H9 (cell line): Measurements from ENCODE around the gene SLC6A3. TPM values are rescaled to one million over a fixed set of nuclear protein-coding genes. Genes with fewer than 3 reads are reported as not detected.

Experiments used
- DNase-seq: peaks from one replicate; pipeline ENCODE4 v3.0.0-alpha.2; 2017
- H2AFZ ChIP-seq: one replicate; pipeline ENCODE4 v1.6.1; 2013; ENCODE audit warnings: mild to moderate bottlenecking, low read length, control low read depth, moderate library complexity
- H2AK5ac ChIP-seq: 2 replicates; pipeline ENCODE4 v1.6.1; 2013; ENCODE audit warnings: low read length, control low read depth, mixed read lengths; ENCODE audit not compliant: insufficient read length
- H2BK120ac ChIP-seq: one replicate; pipeline ENCODE4 v1.6.1; 2013; ENCODE audit warnings: low read depth, mild to moderate bottlenecking, low read length, control low read depth, inconsistent platforms; ENCODE audit not compliant: poor library complexity, severe bottlenecking
- H2BK12ac ChIP-seq: 2 replicates; pipeline ENCODE4 v1.6.1; 2013; ENCODE audit warnings: low read length, control low read depth, mixed read lengths, low read depth; ENCODE audit not compliant: insufficient read length
- H2BK15ac ChIP-seq: 2 replicates; pipeline ENCODE4 v1.6.1; 2013; ENCODE audit warnings: low read depth, low read length, control low read depth
- H2BK20ac ChIP-seq: one replicate; pipeline ENCODE4 v1.6.1; 2013; ENCODE audit warnings: low read depth, mild to moderate bottlenecking, low read length, control low read depth, inconsistent platforms; ENCODE audit not compliant: poor library complexity, severe bottlenecking
- H2BK5ac ChIP-seq: 2 replicates; pipeline ENCODE4 v1.6.1; 2013; ENCODE audit warnings: low read length, control low read depth, mixed read lengths; ENCODE audit not compliant: insufficient read length
- H3K14ac ChIP-seq: 2 replicates; pipeline ENCODE4 v1.6.1; 2013; ENCODE audit warnings: low read length, control low read depth; ENCODE audit not compliant: insufficient read depth
- H3K18ac ChIP-seq: 2 replicates; pipeline ENCODE4 v1.6.1; 2013; ENCODE audit warnings: low read depth, mild to moderate bottlenecking, mixed read lengths, low read length, control low read depth; ENCODE audit not compliant: insufficient read length
- H3K23ac ChIP-seq: 2 replicates; pipeline ENCODE4 v1.6.1; 2013; ENCODE audit warnings: low read length, control low read depth, mixed read lengths, low read depth; ENCODE audit not compliant: insufficient read length
- H3K23me2 ChIP-seq: 2 replicates; pipeline ENCODE4 v1.6.1; 2013; ENCODE audit warnings: low read depth, mild to moderate bottlenecking, mixed read lengths, low read length, control low read depth; ENCODE audit not compliant: insufficient read length, poor library complexity, severe bottlenecking
- H3K27ac ChIP-seq: 2 replicates; pipeline ENCODE4 v1.5.1; 2013; ENCODE audit warnings: low read length, control low read depth, mixed read lengths, low read depth; ENCODE audit not compliant: insufficient read length
- H3K27me3 ChIP-seq: 2 replicates; pipeline ENCODE4 v1.6.1; 2013; ENCODE audit warnings: low read length, control low read depth, inconsistent platforms; ENCODE audit not compliant: insufficient read depth
- H3K4ac ChIP-seq: 2 replicates; pipeline ENCODE4 v1.6.1; 2013; ENCODE audit warnings: low read depth, mild to moderate bottlenecking, control low read depth, inconsistent platforms, low read length, moderate library complexity
- H3K4me1 ChIP-seq: 2 replicates; pipeline ENCODE4 v1.6.1; 2013; ENCODE audit warnings: low read length, control low read depth, inconsistent platforms; ENCODE audit not compliant: insufficient read depth
- H3K4me2 ChIP-seq: 2 replicates; pipeline ENCODE4 v1.6.1; 2013; ENCODE audit warnings: low read length, control low read depth, mixed read lengths; ENCODE audit not compliant: insufficient read length, insufficient read depth
- H3K56ac ChIP-seq: 2 replicates; pipeline ENCODE4 v1.6.1; 2013; ENCODE audit warnings: low read depth, mild to moderate bottlenecking, mixed read lengths, low read length, control low read depth; ENCODE audit not compliant: insufficient read length
- H3K79me1 ChIP-seq: 2 replicates; pipeline ENCODE4 v1.6.1; 2013; ENCODE audit warnings: low read depth, mild to moderate bottlenecking, moderate library complexity, low read length, control low read depth, inconsistent platforms; ENCODE audit not compliant: insufficient read depth, poor library complexity, severe bottlenecking
- H3K79me2 ChIP-seq: 2 replicates; pipeline ENCODE4 v1.6.1; 2013; ENCODE audit warnings: low read length, control low read depth, inconsistent platforms; ENCODE audit not compliant: insufficient read depth
- H3K9ac ChIP-seq: 2 replicates; pipeline ENCODE4 v1.6.1; 2013; ENCODE audit warnings: low read length, control low read depth, mixed read lengths; ENCODE audit not compliant: insufficient read length; ENCODE audit errors: extremely low read depth
- H3K9me3 ChIP-seq: one replicate; pipeline ENCODE4 v1.6.1; 2013; ENCODE audit warnings: low read depth, low read length, inconsistent platforms; ENCODE audit not compliant: control insufficient read depth
- H3T11ph ChIP-seq: one replicate; pipeline ENCODE4 v1.6.1; 2013; ENCODE audit warnings: mild to moderate bottlenecking, low read length, control low read depth, inconsistent platforms
- H4K20me1 ChIP-seq: one replicate; pipeline ENCODE4 v1.6.1; 2013; ENCODE audit not compliant: control insufficient read depth, insufficient read length, insufficient read depth
- H4K5ac ChIP-seq: 2 replicates; pipeline ENCODE4 v1.6.1; 2013; ENCODE audit warnings: low read depth, mild to moderate bottlenecking, mixed read lengths, low read length, control low read depth; ENCODE audit not compliant: insufficient read length
- H4K8ac ChIP-seq: replicated peaks from 2 replicates; pipeline ENCODE4 v1.6.1; 2013; ENCODE audit warnings: low read length, control low read depth, mixed read lengths, low read depth; ENCODE audit not compliant: insufficient read length
- H4K91ac ChIP-seq: 2 replicates; pipeline ENCODE4 v1.6.1; 2013; ENCODE audit warnings: low read depth, mild to moderate bottlenecking, moderate library complexity, mixed read lengths, low read length, control low read depth; ENCODE audit not compliant: insufficient read length
- H3K27ac Mint-ChIP-seq, 3 experiments: 2 replicates in 2 of 3; 3 replicates in 1 of 3; pipeline ENCODE4 v1.8.0; 2020 to 2021; ENCODE audit warnings: mixed read lengths in 3 of 3, mild to moderate bottlenecking in 1 of 3, moderate library complexity in 1 of 3
- H3K27me3 Mint-ChIP-seq: 2 replicates; pipeline ENCODE4 v1.8.0; 2021; ENCODE audit warnings: low read depth, mild to moderate bottlenecking, moderate library complexity, mixed read lengths
- H3K36me3 Mint-ChIP-seq, 3 experiments: 2 replicates in 2 of 3; 3 replicates in 1 of 3; pipeline ENCODE4 v1.8.0; 2020 to 2021; ENCODE audit warnings: low read depth in 3 of 3, mixed read lengths in 3 of 3; ENCODE audit not compliant: insufficient read depth in 1 of 3
- H3K4me1 Mint-ChIP-seq, 2 experiments: 2 replicates each; pipeline ENCODE4 v1.8.0; 2020; ENCODE audit warnings: mixed read lengths in 2 of 2
- H3K4me3 Mint-ChIP-seq, 2 experiments: 2 replicates in 1 of 2; 3 replicates in 1 of 2; pipeline ENCODE4 v1.8.0; 2020 to 2021; ENCODE audit warnings: mild to moderate bottlenecking in 2 of 2, mixed read lengths in 2 of 2, moderate library complexity in 1 of 2
- H3K9me3 Mint-ChIP-seq, 2 experiments: 2 replicates in 1 of 2; 3 replicates in 1 of 2; pipeline ENCODE4 v1.8.0; 2020; ENCODE audit warnings: mild to moderate bottlenecking in 2 of 2, mixed read lengths in 2 of 2, moderate library complexity in 1 of 2
- CTCF ChIP-seq: fragments of 200-600 bp; sonication (generic); conservative IDR thresholded peaks from 3 replicates; pipeline ENCODE4 v1.8.0; 2021; ENCODE audit warnings: antibody characterized with exemption, mild to moderate bottlenecking
- whole genome bisulfite sequencing: extraction: QIAGEN DNeasy Blood & Tissue Kit; methylation state at CpG from one replicate; pipeline ENCODE4 v1.1.7; 2013; ENCODE audit warnings: missing lambda C conversion rate, low lambda C conversion rate, mixed read lengths; ENCODE audit not compliant: insufficient read length; ENCODE audit errors: extremely low coverage; 5-methylcytosine and 5-hydroxymethylcytosine counted together
- total RNA-seq: library from RNA; stranded (reverse); gene quantifications from 2 replicates; pipeline ENCODE4 v1.2.1, GENCODE V29; 2021

Gene SLC6A3
- total RNA-seq, 1 experiment from 2014 or later: 0.61 TPM

- Histone ChIP-seq H4K8ac (no peak overlapping the region), H3K18ac (no peak overlapping the region), H3K9me3 (no peaks in the 10 kb centered on the region), H3K4me2 (no peak overlapping the region), H3K23me2 (no peaks in the 10 kb centered on the region), H2BK15ac (no peak overlapping the region), H3K79me2 (no peaks in the 10 kb centered on the region), H4K5ac (no peak overlapping the region), H2BK5ac (no peak overlapping the region), H3K14ac (no peak overlapping the region), H2AFZ (no peak overlapping the region), H2BK12ac (no peak overlapping the region), H4K20me1 (no peaks in the 10 kb centered on the region), H2BK120ac (no peak overlapping the region), H3K27ac (no peak overlapping the region), H2BK20ac (no peak overlapping the region), H3K79me1 (no peaks in the 10 kb centered on the region), H3K56ac (no peak overlapping the region), H3K9ac (no peak overlapping the region), H4K91ac (no peak overlapping the region), H3K27me3 (no peaks in the 10 kb centered on the region), H3K4me1 (no peaks in the 10 kb centered on the region), H3T11ph (no peak overlapping the region), H3K23ac (no peak overlapping the region), H3K4ac (no peak overlapping the region), H2AK5ac (no peak overlapping the region)
- no CpG with 5 or more reads among the region's 32 CpGs for WGBS
- Mint-ChIP-seq H3K4me1 (peaks cover 9 to 10% of the 10 kb centered on the region in 2 experiments), H3K4me3 (no peak overlapping the region), H3K9me3 (no peaks in the 10 kb centered on the region), H3K27ac (no peak overlapping the region), H3K27me3 (peaks cover 48% of the 10 kb centered on the region), H3K36me3 (no peaks in the 10 kb centered on the region; a peak in 1 of 7 replicates)
- no peak for TF ChIP-seq CTCF
- DNase-seq: no peak
Observed at GRCh38 chr5:1394881-1395860, 50.1 kb downstream of the SLC6A3 start.
